Ovary (tissue), 9 donors: ENCODE results near the gene AKR7A2. TPM values are rescaled to one million over a fixed set of nuclear protein-coding genes. Genes with fewer than 3 reads are reported as not detected.

Source experiments
- DNase-seq, 5 donors: peaks; one replicate each; pipeline ENCODE4 v3.0.0-alpha.2; 2019 to 2020
- H3K27ac ChIP-seq, 2 donors: fragments of 200-600 bp; one replicate each; pipeline versions ENCODE4 v1.5.1 to v1.8.0; 2019 to 2022
- H3K27me3 ChIP-seq: fragments of 200-600 bp; one replicate; pipeline ENCODE4 v1.8.0; 2022
- H3K36me3 ChIP-seq: fragments of 200-600 bp; sonication (generic); one replicate; pipeline ENCODE4 v1.5.1; 2019
- H3K4me1 ChIP-seq: one replicate; pipeline ENCODE4 v1.8.1; 2013; ENCODE audit warnings: mild to moderate bottlenecking, moderate library complexity; ENCODE audit not compliant: insufficient read depth
- H3K4me3 ChIP-seq: fragments of 200-600 bp; sonication (generic); one replicate; pipeline ENCODE4 v1.5.1; 2017
- H3K9me3 ChIP-seq, 2 donors: fragments of 200-600 bp in 1 of 2; sonication (generic) in 1 of 2; one replicate each; pipeline versions ENCODE4 v1.5.1 to v1.8.1; 2013 to 2019; ENCODE audit warnings: mild to moderate bottlenecking in 1 of 2, moderate library complexity in 1 of 2
- CTCF ChIP-seq, 3 donors: fragments of 450-650 bp in 2 of 3; fragments of 200-600 bp in 1 of 3; IDR thresholded peaks; one replicate each; pipeline versions ENCODE4 v1.5.1 to v1.8.0; 2016 to 2022; ENCODE audit warnings: antibody characterized with exemption in 3 of 3, mild to moderate bottlenecking in 1 of 3
- EP300 ChIP-seq: sonication (generic); formaldehyde crosslinking; IDR thresholded peaks from one replicate; pipeline ENCODE4 v1.6.1; 2017; ENCODE audit warnings: antibody characterized with exemption
- POLR2A ChIP-seq: fragments of 450-650 bp; IDR thresholded peaks from one replicate; pipeline ENCODE4 v1.6.1; 2017; ENCODE audit warnings: antibody characterized with exemption, mild to moderate bottlenecking, moderate library complexity
- WGBS, 3 donors: extraction: QIAGEN DNeasy Blood & Tissue Kit in 1 of 3; methylation state at CpG; one replicate each; pipeline versions ENCODE4 v1.1.5 to v1.1.7; 2013 to 2017; 5-methylcytosine and 5-hydroxymethylcytosine counted together
- intact Hi-C, 4 donors: fragments of 100-400 bp; cut with DNase I; formaldehyde crosslinking; loops; one replicate each; pipeline versions ENCODE4 v1.11.0 to v1.15.1; 2022 to 2023
- polyA plus RNA-seq, 2 donors: library from polyadenylated mRNA; stranded (reverse); fragments of 200-250 nt in 1 of 2; fragments of 350-450 nt in 1 of 2; fragmentation: Illumina TruSeq in 1 of 2; extraction: RNeasy Lipid Tissue Mini Kit (QIAGEN cat#74804) in 1 of 2; gene quantifications; one replicate each; pipeline ENCODE4 v1.2.3, GENCODE V29; 2013 to 2014
- total RNA-seq, 7 donors: library from RNA; depleted of rRNA in 2 of 7; stranded (reverse); fragments of >200 nt in 2 of 7; fragmentation: NEBNext Ultra II Directional in 3 of 7; extraction: Animal tissue kit (Norgen Biotek cat#: 25700) in 3 of 7; gene quantifications; one replicate each; pipeline versions ENCODE4 v1.1.0 to v1.2.4, GENCODE V29; 2016 to 2023
- donor health status: DM: no; HTN: no; CAD: no; lungs with moderate emphysema.
- donor health status: DM: no; HTN: no; CAD: no.
- donor health status: Bipolar disorder and iron deficiency.
- donor health status: DM: yes; HTN: yes; CAD: no.
- donor health status: DM: no; HTN: no; CAD: no.
- donor health status: DM: yes; HTN: yes; CAD: no.

AKR7A2 gene
- total and polyA plus RNA-seq, 9 donors, result 37.9 to 83.6 (median 55.6) TPM

- 84 to 92% (median 86%) methylated on average over 27 of the region's 27 CpGs for WGBS, 3 donors
- intact Hi-C loops, result no loop called here
- Histone ChIP-seq H3K36me3 (no peaks in the 10 kb centered on the region), H3K27me3 (no peaks in the 10 kb centered on the region), H3K4me3 (no peak overlapping the region), H3K9me3 (no peaks in the 10 kb centered on the region), H3K27ac (no peak overlapping the region), H3K4me1 (peaks cover 10% of the 10 kb centered on the region)
- no peak for DNase-seq
- TF ChIP-seq CTCF (IDR thresholded peaks at IDR 0.05), result no peak
- no peak for TF ChIP-seq EP300
- TF ChIP-seq POLR2A, result no peak
These were observed 26.4 kb upstream of the AKR7A2 start for GRCh38 chr1:19338323-19338762.

GRCh38 chr1:19337289-19337688, 25.3 kb upstream of the AKR7A2 start:
- TF ChIP-seq EP300, result no peak
- TF ChIP-seq CTCF (IDR thresholded peaks at IDR 0.05), result no peak
- no peak for TF ChIP-seq POLR2A
- Histone ChIP-seq H3K9me3 (no peaks in the 10 kb centered on the region), H3K4me3 (no peak overlapping the region), H3K27me3 (no peaks in the 10 kb centered on the region), H3K4me1 (peaks cover 10% of the 10 kb centered on the region), H3K27ac (no peak overlapping the region), H3K36me3 (no peaks in the 10 kb centered on the region)
- WGBS, 3 donors, result 80 to 85% (median 82%) methylated on average over 4 of the region's 4 CpGs
- intact Hi-C loops, result no loop called here
- no peak for DNase-seq

GRCh38 chr1:19336543-19336942, 24.6 kb upstream of the AKR7A2 start:
- no peaks in the 10 kb centered on the region for H3K36me3 ChIP-seq
- intact Hi-C loops, result no loop called here

GRCh38 chr1:19333587-19334354, 21.8 kb upstream of the AKR7A2 start:
- 67 to 81% (median 70%) methylated on average over 9 of the region's 9 CpGs for whole genome bisulfite sequencing, 3 donors
- no peaks in the 10 kb centered on the region for H3K27me3 ChIP-seq
- intact Hi-C loops, result no loop called here
- H3K9me3 ChIP-seq, result no peaks in the 10 kb centered on the region
- H3K36me3 ChIP-seq, result no peaks in the 10 kb centered on the region
- no peak for DNase-seq
- H3K27ac ChIP-seq, result no peak overlapping the region
- no peaks in the 10 kb centered on the region for H3K4me1 ChIP-seq
- TF ChIP-seq CTCF (IDR thresholded peaks at IDR 0.05) (no peak), POLR2A (no peak)
- no peak overlapping the region for H3K4me3 ChIP-seq

More at GRCh38 chr1:19336543-19336942, 24.6 kb upstream of the AKR7A2 start:
- Histone ChIP-seq H3K9me3 (no peaks in the 10 kb centered on the region), H3K27me3 (no peaks in the 10 kb centered on the region), H3K4me3 (no peak overlapping the region), H3K27ac (no peak overlapping the region), H3K4me1 (peaks cover 3% of the 10 kb centered on the region)
- TF ChIP-seq CTCF (IDR thresholded peaks at IDR 0.05) (no peak), EP300 (no peak), POLR2A (no peak)
- no peak for DNase-seq
- WGBS, 3 donors, result 88 to 94% (median 91%) methylated on average over 7 of the region's 7 CpGs
